ENCODE measurements around the gene ROBO2.

ROBO2 gene

GRCh38 chr3:77066829-77067228 is 26.9 kb downstream of the ROBO2 start:
- H3K4me3 ChIP-seq (ENCODE audit: low read depth, low read length): no peak overlapping the region
- TF ChIP-seq, protein P1, sequence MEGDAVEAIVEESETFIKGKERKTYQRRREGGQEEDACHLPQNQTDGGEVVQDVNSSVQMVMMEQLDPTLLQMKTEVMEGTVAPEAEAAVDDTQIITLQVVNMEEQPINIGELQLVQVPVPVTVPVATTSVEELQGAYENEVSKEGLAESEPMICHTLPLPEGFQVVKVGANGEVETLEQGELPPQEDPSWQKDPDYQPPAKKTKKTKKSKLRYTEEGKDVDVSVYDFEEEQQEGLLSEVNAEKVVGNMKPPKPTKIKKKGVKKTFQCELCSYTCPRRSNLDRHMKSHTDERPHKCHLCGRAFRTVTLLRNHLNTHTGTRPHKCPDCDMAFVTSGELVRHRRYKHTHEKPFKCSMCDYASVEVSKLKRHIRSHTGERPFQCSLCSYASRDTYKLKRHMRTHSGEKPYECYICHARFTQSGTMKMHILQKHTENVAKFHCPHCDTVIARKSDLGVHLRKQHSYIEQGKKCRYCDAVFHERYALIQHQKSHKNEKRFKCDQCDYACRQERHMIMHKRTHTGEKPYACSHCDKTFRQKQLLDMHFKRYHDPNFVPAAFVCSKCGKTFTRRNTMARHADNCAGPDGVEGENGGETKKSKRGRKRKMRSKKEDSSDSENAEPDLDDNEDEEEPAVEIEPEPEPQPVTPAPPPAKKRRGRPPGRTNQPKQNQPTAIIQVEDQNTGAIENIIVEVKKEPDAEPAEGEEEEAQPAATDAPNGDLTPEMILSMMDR (IDR thresholded peaks at IDR 0.05; ENCODE audit: borderline replicate concordance, insufficient read depth, low read depth, low read length): no peak

DNA sequence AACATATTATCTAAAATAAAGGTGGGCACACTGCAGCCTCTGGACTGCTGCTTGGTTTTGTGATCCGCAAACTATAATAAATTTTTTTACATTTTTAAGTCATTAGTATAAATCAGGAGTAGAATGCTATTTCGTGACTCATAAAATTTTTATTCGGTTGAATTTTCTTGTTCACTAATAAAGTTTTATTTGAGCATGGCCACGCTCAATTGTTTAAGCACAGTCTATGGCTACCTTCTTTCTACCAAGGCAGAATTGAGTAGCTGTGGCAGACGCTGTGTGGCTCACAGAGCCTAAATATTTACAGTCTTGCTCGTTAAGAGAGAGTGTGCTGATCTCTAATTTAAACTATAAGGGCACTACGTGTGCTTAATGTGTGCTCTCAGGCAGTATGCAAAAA is 28.9 kb downstream of the ROBO2 start:
- TF ChIP-seq, protein P1 (IDR thresholded peaks at IDR 0.05; ENCODE audit: borderline replicate concordance, insufficient read depth, low read depth, low read length): no peak
- no peak overlapping the region for H3K4me3 ChIP-seq (ENCODE audit: low read depth, low read length)

GRCh38 chr3:77071364-77071763 is 31.5 kb downstream of the ROBO2 start:
- H3K4me3 ChIP-seq (ENCODE audit: low read depth, low read length): no peak overlapping the region
- TF ChIP-seq, protein P1 (IDR thresholded peaks at IDR 0.05; ENCODE audit: borderline replicate concordance, insufficient read depth, low read depth, low read length): no peak

DNA sequence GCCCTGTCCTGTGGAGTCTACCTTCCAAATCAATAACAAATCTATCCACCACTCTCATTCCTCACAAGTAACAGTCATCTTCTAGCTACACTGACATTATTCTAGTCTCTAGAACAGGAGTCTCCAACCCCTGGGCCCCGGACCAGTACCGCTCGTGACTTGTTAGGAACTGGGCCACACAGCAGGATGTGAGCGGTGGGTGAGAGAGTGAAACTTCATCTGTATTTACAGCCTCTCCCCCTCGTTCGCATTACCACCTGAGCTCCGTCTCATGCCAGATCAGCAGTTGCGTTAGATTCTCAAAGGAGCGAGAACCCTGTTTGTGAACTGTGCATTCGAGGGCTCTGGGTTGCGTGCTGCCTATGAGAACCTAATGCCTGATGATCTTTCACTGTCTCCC is 31.9 kb downstream of the ROBO2 start:
- no peak overlapping the region for H3K4me3 ChIP-seq (ENCODE audit: low read depth, low read length)
- TF ChIP-seq, protein P1 (IDR thresholded peaks at IDR 0.05; ENCODE audit: borderline replicate concordance, insufficient read depth, low read depth, low read length): no peak

DNA sequence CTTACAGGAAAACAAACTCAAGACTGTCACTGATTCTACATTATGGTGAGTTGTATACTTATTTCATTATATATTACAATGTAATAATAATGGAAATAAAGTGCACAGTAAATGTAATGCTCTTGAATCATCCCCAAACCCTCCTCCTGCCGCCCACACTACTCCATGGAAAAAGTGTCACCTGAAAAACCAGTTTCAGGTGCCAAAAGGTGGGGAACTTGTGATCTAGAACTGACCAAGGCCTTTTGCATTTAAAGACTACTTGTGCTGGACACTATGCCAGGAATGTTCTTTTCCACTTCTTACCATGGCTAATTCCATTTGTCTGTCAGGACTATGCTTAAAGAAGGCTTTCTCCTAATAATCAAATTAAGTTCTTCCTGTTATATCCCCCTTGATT is 32.3 kb downstream of the ROBO2 start:
- TF ChIP-seq, protein P1 (IDR thresholded peaks at IDR 0.05; ENCODE audit: borderline replicate concordance, insufficient read depth, low read depth, low read length): no peak
- H3K4me3 ChIP-seq (ENCODE audit: low read depth, low read length): no peak overlapping the region

- TF ChIP-seq, protein P1 (IDR thresholded peaks at IDR 0.05; ENCODE audit: borderline replicate concordance, insufficient read depth, low read depth, low read length): no peak
- H3K4me3 ChIP-seq (ENCODE audit: low read depth, low read length): no peak overlapping the region
Measured at GRCh38 chr3:77078279-77078678, 38.4 kb downstream of the ROBO2 start.

GRCh38 chr3:77079988-77080610 is 40.2 kb downstream of the ROBO2 start:
- no peak overlapping the region for H3K4me3 ChIP-seq (ENCODE audit: low read depth, low read length)
- TF ChIP-seq, protein P1 (IDR thresholded peaks at IDR 0.05; ENCODE audit: borderline replicate concordance, insufficient read depth, low read depth, low read length): no peak

Data from GM12875 (cell line).